ENCODE data around the gene THBS3. TPM values are rescaled to one million over a fixed set of nuclear protein-coding genes. Genes with fewer than 3 reads are reported as not detected.
"Not testable (repeated sequence)": the region's sequence is repeated elsewhere in the genome, so short reads cannot be mapped to it uniquely, and the experiment has no call there.

THBS3 gene
- total and polyA plus RNA-seq, 12 donors = 3.8 to 23.5 (median 6.4) TPM

DNA sequence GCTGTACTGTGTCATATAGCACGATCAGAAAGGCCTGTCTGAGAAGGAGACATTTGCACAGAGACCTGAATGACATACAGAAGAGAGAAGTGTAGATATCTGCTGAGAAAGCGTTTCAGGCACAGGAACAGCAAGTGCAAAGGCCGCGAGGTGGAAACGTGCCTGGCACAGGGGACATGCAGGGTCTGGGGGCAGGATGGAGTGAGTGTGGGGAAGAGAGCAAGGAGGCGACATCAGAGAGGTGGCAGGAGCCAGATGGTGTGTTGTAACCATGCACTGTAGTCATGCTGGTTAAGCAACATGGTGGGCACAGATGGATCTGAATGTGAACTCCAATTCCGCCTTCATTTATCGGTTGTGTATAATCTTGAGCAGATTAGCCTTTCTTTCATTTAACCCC lies 47.6 kb downstream of the THBS3 start:
- Histone ChIP-seq H3K9me3 (peaks cover 0 to 8% (median 0%) of the 10 kb centered on the region in 11 donors), H3K4me3 (no peak overlapping the region), H3K4me1 (peaks cover 0 to 5% (median 0%) of the 10 kb centered on the region in 9 donors), H3K36me3 (no peaks in the 10 kb centered on the region), H3K27me3 (no peaks in the 10 kb centered on the region), H3K27ac (no peak overlapping the region)
- no peak for DNase-seq
- no peak for ATAC-seq
- 80% methylated on average over 8 of the region's 8 CpGs for WGBS, 2 donors
- intact Hi-C loops (cut with DNase I) = no loop called here
- no peak for TF ChIP-seq CTCF (IDR thresholded peaks at IDR 0.05)

DNA sequence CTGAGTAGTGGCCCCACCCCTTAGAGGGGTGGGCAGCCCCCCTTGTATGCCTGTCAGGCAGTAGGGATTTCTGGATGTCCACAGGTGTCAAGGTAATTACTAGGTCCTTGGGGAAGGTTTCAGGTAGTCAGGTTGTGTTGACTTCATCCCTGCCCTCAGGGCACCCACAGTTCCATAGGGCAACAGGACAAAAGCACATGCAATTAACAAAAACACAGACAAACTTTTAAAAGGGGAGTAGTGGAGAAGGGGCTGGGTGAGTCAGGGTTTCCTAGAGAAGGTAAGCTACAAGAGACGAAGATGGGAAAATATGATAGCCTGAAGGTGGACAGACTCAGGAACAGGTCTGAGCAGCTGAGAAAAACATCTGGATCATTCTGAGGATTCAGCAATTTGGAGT lies 48.7 kb downstream of the THBS3 start:
- Histone ChIP-seq H3K4me3 (no peak overlapping the region), H3K4me1 (no peaks in the 10 kb centered on the region), H3K27ac (no peak overlapping the region), H3K27me3 (no peaks in the 10 kb centered on the region), H3K9me3 (no peaks in the 10 kb centered on the region), H3K36me3 (no peaks in the 10 kb centered on the region)
- intact Hi-C loops (cut with DNase I) = no loop called here
- ATAC-seq (no peak), DNase-seq (no peak)
- 79 to 88% methylated on average over 1 of the region's 1 CpG for WGBS, 2 donors
- no peak for TF ChIP-seq CTCF (IDR thresholded peaks at IDR 0.05)

GRCh38 chr1:155155996-155156643 lies 51.6 kb downstream of the THBS3 start:
- DNase-seq; H3K36me3 ChIP-seq; H3K9me3 ChIP-seq; H3K4me3 ChIP-seq; H3K4me1 ChIP-seq; H3K27ac ChIP-seq; intact Hi-C loops (cut with DNase I); ATAC-seq; H3K27me3 ChIP-seq: not testable (repeated sequence)
- WGBS, 2 donors = 57 to 69% methylated on average over 3 of the region's 3 CpGs

Other genes starting within 250 kb of the THBS3 start
- gene PYGO2, start 246.1 kb downstream of the THBS3 start, total RNA-seq = 10 to 100 TPM in 9 of 10 donors, 1 to 10 TPM in 1; 8.8 to 18.0 (median 13.9) TPM
- 10 to 100 TPM; 11.9 to 12.1 TPM for gene PYGO2, start 246.1 kb downstream of the THBS3 start, polyA plus RNA-seq
- gene SHC1, start 237.2 kb downstream of the THBS3 start, total RNA-seq = 10 to 100 TPM; 42.6 to 95.7 (median 57.8) TPM
- 10 to 100 TPM; 35.6 to 58.3 TPM for gene SHC1, start 237.2 kb downstream of the THBS3 start, polyA plus RNA-seq
- 10 to 100 TPM; 10.9 to 30.9 (median 17.5) TPM for gene CKS1B, start 233.2 kb downstream of the THBS3 start, total RNA-seq
- 10 to 100 TPM in 1 of 2 donors, 1 to 10 TPM in 1; 4.6 to 36.7 TPM for gene CKS1B, start 233.2 kb downstream of the THBS3 start, polyA plus RNA-seq
- 10 to 100 TPM; 20.1 to 36.8 (median 24.1) TPM for gene FLAD1, start 224.6 kb downstream of the THBS3 start, total RNA-seq
- gene FLAD1, start 224.6 kb downstream of the THBS3 start, polyA plus RNA-seq = 10 to 100 TPM; 25.1 to 41.6 TPM
- not detected for gene LENEP, start 214.3 kb downstream of the THBS3 start, total RNA-seq
- gene LENEP, start 214.3 kb downstream of the THBS3 start, polyA plus RNA-seq = not detected
- gene ZBTB7B, start 205.1 kb downstream of the THBS3 start, total RNA-seq = 10 to 100 TPM; 25.7 to 54.7 (median 34.5) TPM
- 10 to 100 TPM; 41.1 to 51.6 TPM for gene ZBTB7B, start 205.1 kb downstream of the THBS3 start, polyA plus RNA-seq
- gene DCST2, start 174.1 kb downstream of the THBS3 start, total RNA-seq = under 1 TPM in 9 of 10 donors, not detected in 1; 0.15 to 0.67 (median 0.30) TPM
- gene DCST2, start 174.1 kb downstream of the THBS3 start, polyA plus RNA-seq = 1 to 10 TPM in 1 of 2 donors, under 1 TPM in 1; 0.38 to 1.8 TPM
- gene DCST1, start 174.1 kb downstream of the THBS3 start, total RNA-seq = not detected
- under 1 TPM in 1 of 2 donors, not detected in 1; 0.29 TPM for gene DCST1, start 174.1 kb downstream of the THBS3 start, polyA plus RNA-seq
- 100 to 1,000 TPM in 1 of 10 donors, 10 to 100 TPM in 9; 46.7 to 146 (median 58.5) TPM for gene ADAM15, start 156.6 kb downstream of the THBS3 start, total RNA-seq
- 100 to 1,000 TPM; 144 to 305 TPM for gene ADAM15, start 156.6 kb downstream of the THBS3 start, polyA plus RNA-seq
- gene EFNA4, start 144.2 kb downstream of the THBS3 start, total RNA-seq = 1 to 10 TPM in 8 of 10 donors, under 1 TPM in 2; 0.49 to 2.8 (median 1.8) TPM
- gene EFNA4, start 144.2 kb downstream of the THBS3 start, polyA plus RNA-seq = 1 to 10 TPM; 4.2 to 5.4 TPM
- gene EFNA3, start 129.1 kb downstream of the THBS3 start, total RNA-seq = 1 to 10 TPM in 1 of 10 donors, under 1 TPM in 8, not detected in 1; 0.23 to 1.9 (median 0.46) TPM
- gene EFNA3, start 129.1 kb downstream of the THBS3 start, polyA plus RNA-seq = 1 to 10 TPM in 1 of 2 donors, under 1 TPM in 1; 0.95 to 1.8 TPM
- 10 to 100 TPM; 28.9 to 50.0 (median 35.6) TPM for gene EFNA1, start 80.0 kb downstream of the THBS3 start, total RNA-seq
- gene EFNA1, start 80.0 kb downstream of the THBS3 start, polyA plus RNA-seq = 100 to 1,000 TPM in 1 of 2 donors, 10 to 100 TPM in 1; 44.2 to 104 TPM
- 10 to 100 TPM in 2 of 10 donors, 1 to 10 TPM in 8; 5.5 to 16.8 (median 7.9) TPM for gene SLC50A1, start 72.0 kb downstream of the THBS3 start, total RNA-seq
- gene SLC50A1, start 72.0 kb downstream of the THBS3 start, polyA plus RNA-seq = 10 to 100 TPM; 23.2 to 33.7 TPM
- 10 to 100 TPM; 48.2 to 70.9 (median 53.4) TPM for gene DPM3, start 67.4 kb downstream of the THBS3 start, total RNA-seq
- gene DPM3, start 67.4 kb downstream of the THBS3 start, polyA plus RNA-seq = 100 to 1,000 TPM; 144 to 304 TPM
- 100 to 1,000 TPM in 9 of 10 donors, 10 to 100 TPM in 1; 96.1 to 173 (median 114) TPM for gene KRTCAP2, start 34.6 kb downstream of the THBS3 start, total RNA-seq
- gene KRTCAP2, start 34.6 kb downstream of the THBS3 start, polyA plus RNA-seq = 100 to 1,000 TPM; 302 to 355 TPM
- gene TRIM46, start 34.0 kb downstream of the THBS3 start, total RNA-seq = under 1 TPM in 2 of 10 donors, not detected in 8; 0.10 to 0.35 TPM
- under 1 TPM; 0.04 to 0.07 TPM for gene TRIM46, start 34.0 kb downstream of the THBS3 start, polyA plus RNA-seq
- 10 to 100 TPM; 13.1 to 25.8 (median 17.1) TPM for gene MTX1, start 798 bp upstream of the THBS3 start, total RNA-seq
- gene MTX1, start 798 bp upstream of the THBS3 start, polyA plus RNA-seq = 10 to 100 TPM; 33.9 to 49.7 TPM
- gene ENTREP3, start 47.6 kb upstream of the THBS3 start, total RNA-seq = 10 to 100 TPM in 7 of 10 donors, 1 to 10 TPM in 3; 8.6 to 21.0 (median 11.3) TPM
- 10 to 100 TPM in 1 of 2 donors, 1 to 10 TPM in 1; 7.1 to 13.7 TPM for gene ENTREP3, start 47.6 kb upstream of the THBS3 start, polyA plus RNA-seq
- gene SCAMP3, start 54.5 kb upstream of the THBS3 start, total RNA-seq = 10 to 100 TPM; 54.1 to 73.1 (median 60.1) TPM
- 100 to 1,000 TPM in 1 of 2 donors, 10 to 100 TPM in 1; 47.9 to 109 TPM for gene SCAMP3, start 54.5 kb upstream of the THBS3 start, polyA plus RNA-seq
- gene CLK2, start 65.6 kb upstream of the THBS3 start, total RNA-seq = 10 to 100 TPM; 12.5 to 21.9 (median 18.0) TPM
- gene CLK2, start 65.6 kb upstream of the THBS3 start, polyA plus RNA-seq = 10 to 100 TPM; 17.4 to 47.1 TPM
- gene HCN3, start 69.6 kb upstream of the THBS3 start, total RNA-seq = 1 to 10 TPM in 5 of 10 donors, under 1 TPM in 5; 0.68 to 1.7 (median 1.0) TPM
- gene HCN3, start 69.6 kb upstream of the THBS3 start, polyA plus RNA-seq = 1 to 10 TPM in 1 of 2 donors, under 1 TPM in 1; 0.81 to 3.2 TPM
- under 1 TPM in 1 of 10 donors, not detected in 9; 0.11 TPM for gene PKLR, start 93.5 kb upstream of the THBS3 start, total RNA-seq
- gene PKLR, start 93.5 kb upstream of the THBS3 start, polyA plus RNA-seq = not detected
- 100 to 1,000 TPM in 1 of 10 donors, 10 to 100 TPM in 9; 63.1 to 108 (median 76.9) TPM for gene FDPS, start 101.0 kb upstream of the THBS3 start, total RNA-seq
- 100 to 1,000 TPM; 109 to 113 TPM for gene FDPS, start 101.0 kb upstream of the THBS3 start, polyA plus RNA-seq
- gene RUSC1, start 113.0 kb upstream of the THBS3 start, total RNA-seq = 10 to 100 TPM; 11.4 to 22.8 (median 15.1) TPM
- 10 to 100 TPM; 25.0 to 26.4 TPM for gene RUSC1, start 113.0 kb upstream of the THBS3 start, polyA plus RNA-seq